Measurements from ENCODE around the gene OCA2. TPM values are rescaled to one million over a fixed set of nuclear protein-coding genes. Genes with fewer than 3 reads are reported as not detected.

OCA2 gene
- total RNA-seq, 2 donors from 2014 or later: 3.7 TPM; not detected in 1

- Histone ChIP-seq H3K27me3 (replicated peaks; ENCODE audit: insufficient read depth) (no peaks in the 10 kb centered on the region), H3K9me3 (no peaks in the 10 kb centered on the region), H3K27ac (no peak overlapping the region), H3K4me3 (no peak overlapping the region), H3K4me1 (replicated peaks) (no peaks in the 10 kb centered on the region), H3K36me3 (peaks cover 0 to 9% of the 10 kb centered on the region in 2 donors)
- no peak for TF ChIP-seq POLR2A (IDR thresholded peaks at IDR 0.05)
- TF ChIP-seq POLR2AphosphoS5 (IDR thresholded peaks at IDR 0.05): no peak
- TF ChIP-seq, protein P1, sequence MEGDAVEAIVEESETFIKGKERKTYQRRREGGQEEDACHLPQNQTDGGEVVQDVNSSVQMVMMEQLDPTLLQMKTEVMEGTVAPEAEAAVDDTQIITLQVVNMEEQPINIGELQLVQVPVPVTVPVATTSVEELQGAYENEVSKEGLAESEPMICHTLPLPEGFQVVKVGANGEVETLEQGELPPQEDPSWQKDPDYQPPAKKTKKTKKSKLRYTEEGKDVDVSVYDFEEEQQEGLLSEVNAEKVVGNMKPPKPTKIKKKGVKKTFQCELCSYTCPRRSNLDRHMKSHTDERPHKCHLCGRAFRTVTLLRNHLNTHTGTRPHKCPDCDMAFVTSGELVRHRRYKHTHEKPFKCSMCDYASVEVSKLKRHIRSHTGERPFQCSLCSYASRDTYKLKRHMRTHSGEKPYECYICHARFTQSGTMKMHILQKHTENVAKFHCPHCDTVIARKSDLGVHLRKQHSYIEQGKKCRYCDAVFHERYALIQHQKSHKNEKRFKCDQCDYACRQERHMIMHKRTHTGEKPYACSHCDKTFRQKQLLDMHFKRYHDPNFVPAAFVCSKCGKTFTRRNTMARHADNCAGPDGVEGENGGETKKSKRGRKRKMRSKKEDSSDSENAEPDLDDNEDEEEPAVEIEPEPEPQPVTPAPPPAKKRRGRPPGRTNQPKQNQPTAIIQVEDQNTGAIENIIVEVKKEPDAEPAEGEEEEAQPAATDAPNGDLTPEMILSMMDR (IDR thresholded peaks at IDR 0.05): no peak
- WGBS: 94% methylated on average over 20 of the region's 20 CpGs
- intact Hi-C loops (cut with DNase I): no loop called here
- no peak for DNase-seq (ENCODE audit: low spot score)
Measured at GRCh38 chr15:28112101-28112760, 13.1 kb upstream of the OCA2 start.

DNA sequence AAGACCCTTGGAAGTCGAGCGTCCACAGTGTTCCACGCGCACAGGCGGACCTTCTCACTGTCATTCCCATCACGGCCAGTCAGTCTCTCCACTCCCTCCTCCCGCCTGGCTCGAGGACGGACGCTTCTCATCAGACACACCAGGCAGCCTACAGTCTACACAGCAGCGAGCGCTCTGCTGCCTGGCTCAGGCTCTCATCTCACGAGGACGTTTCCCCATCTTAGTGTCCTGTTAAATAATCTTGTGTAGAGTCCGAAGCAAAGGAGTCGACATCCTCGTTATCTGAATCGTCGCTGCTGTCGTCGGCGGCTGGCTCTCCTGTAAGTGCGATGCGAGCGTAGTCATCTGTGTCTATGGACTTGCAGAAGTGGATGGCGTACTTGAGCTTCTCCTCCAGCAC is 12.4 kb upstream of the OCA2 start:
- no peak for DNase-seq (ENCODE audit: low spot score)
- peaks cover 0 to 9% of the 10 kb centered on the region in 2 donors for H3K36me3 ChIP-seq
- 91% methylated on average over 26 of the region's 26 CpGs for WGBS
- H3K4me3 ChIP-seq: no peak overlapping the region
- no peaks in the 10 kb centered on the region for H3K27me3 ChIP-seq (replicated peaks; ENCODE audit: insufficient read depth)
- intact Hi-C loops (cut with DNase I): no loop called here
- TF ChIP-seq POLR2A (IDR thresholded peaks at IDR 0.05) (no peak), POLR2AphosphoS5 (IDR thresholded peaks at IDR 0.05) (no peak)
- TF ChIP-seq, protein P1 (IDR thresholded peaks at IDR 0.05): no peak
- no peaks in the 10 kb centered on the region for H3K9me3 ChIP-seq
- peaks cover under 1% of the 10 kb centered on the region for H3K4me1 ChIP-seq (replicated peaks)
- no peak overlapping the region for H3K27ac ChIP-seq

DNA sequence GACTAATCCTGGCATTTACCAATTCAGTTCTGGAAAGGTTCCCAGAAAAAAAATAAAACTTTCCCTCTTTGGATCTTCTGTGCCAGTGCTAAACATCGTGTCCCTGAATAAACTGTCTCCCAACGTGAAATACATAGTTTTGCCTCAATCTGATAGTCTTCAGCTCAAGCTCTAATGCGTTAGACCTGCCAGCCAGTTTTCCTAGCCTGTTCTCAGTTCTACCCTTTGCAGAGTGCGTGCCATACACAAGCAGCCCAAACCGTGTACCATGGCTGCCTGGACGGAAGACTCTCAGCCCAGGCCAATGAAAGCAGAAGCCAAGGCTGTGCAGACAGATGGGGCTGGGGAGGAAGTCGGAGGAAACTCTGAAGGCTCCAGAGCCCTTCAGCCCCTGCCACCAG is 11.4 kb upstream of the OCA2 start:
- Histone ChIP-seq H3K4me1 (replicated peaks) (peaks cover 3% of the 10 kb centered on the region), H3K9me3 (no peaks in the 10 kb centered on the region), H3K36me3 (peaks cover 0 to 6% of the 10 kb centered on the region in 2 donors), H3K4me3 (no peak overlapping the region), H3K27me3 (replicated peaks; ENCODE audit: insufficient read depth) (no peaks in the 10 kb centered on the region), H3K27ac (no peak overlapping the region)
- WGBS: 45% methylated on average over 7 of the region's 7 CpGs
- intact Hi-C loops (cut with DNase I): no loop called here
- no peak for DNase-seq (ENCODE audit: low spot score)
- TF ChIP-seq POLR2AphosphoS5 (IDR thresholded peaks at IDR 0.05) (no peak), POLR2A (IDR thresholded peaks at IDR 0.05) (no peak)
- TF ChIP-seq, protein P1 (IDR thresholded peaks at IDR 0.05): no peak

- intact Hi-C loops (cut with DNase I): no loop called here
- Histone ChIP-seq H3K27me3 (replicated peaks; ENCODE audit: insufficient read depth) (no peaks in the 10 kb centered on the region), H3K4me3 (no peak overlapping the region), H3K36me3 (peaks cover 0 to 6% of the 10 kb centered on the region in 2 donors), H3K9me3 (no peaks in the 10 kb centered on the region), H3K27ac (no peak overlapping the region), H3K4me1 (replicated peaks) (peaks cover 3% of the 10 kb centered on the region)
- WGBS: 87% methylated on average over 25 of the region's 25 CpGs
- no peak for DNase-seq (ENCODE audit: low spot score)
- TF ChIP-seq POLR2A (IDR thresholded peaks at IDR 0.05): no peak
- TF ChIP-seq, protein P1 (IDR thresholded peaks at IDR 0.05): no peak
- TF ChIP-seq POLR2AphosphoS5 (IDR thresholded peaks at IDR 0.05): no peak
Measured at GRCh38 chr15:28109626-28110455, 10.7 kb upstream of the OCA2 start.

Data from prostate gland (tissue), 2 donors.